Activated CD4-positive, alpha-beta T cell treated with anti-CD3 and anti-CD28 coated beads, Interleukin-2, Interleukin-6, amounts not matched to agents 100 ng/mL and 50 ng/mL, durations not matched to agents 16 hours and 8 hours (primary cell): ENCODE results near the gene LOC128125822.
"Not testable (repeated sequence)": the region's sequence is repeated elsewhere in the genome, so short reads cannot be mapped to it uniquely, and the experiment has no call there.

Source experiments
- DNase-seq: peaks from one replicate; pipeline ENCODE4 v3.0.0-alpha.2; 2020

The LOC128125822 gene

DNA sequence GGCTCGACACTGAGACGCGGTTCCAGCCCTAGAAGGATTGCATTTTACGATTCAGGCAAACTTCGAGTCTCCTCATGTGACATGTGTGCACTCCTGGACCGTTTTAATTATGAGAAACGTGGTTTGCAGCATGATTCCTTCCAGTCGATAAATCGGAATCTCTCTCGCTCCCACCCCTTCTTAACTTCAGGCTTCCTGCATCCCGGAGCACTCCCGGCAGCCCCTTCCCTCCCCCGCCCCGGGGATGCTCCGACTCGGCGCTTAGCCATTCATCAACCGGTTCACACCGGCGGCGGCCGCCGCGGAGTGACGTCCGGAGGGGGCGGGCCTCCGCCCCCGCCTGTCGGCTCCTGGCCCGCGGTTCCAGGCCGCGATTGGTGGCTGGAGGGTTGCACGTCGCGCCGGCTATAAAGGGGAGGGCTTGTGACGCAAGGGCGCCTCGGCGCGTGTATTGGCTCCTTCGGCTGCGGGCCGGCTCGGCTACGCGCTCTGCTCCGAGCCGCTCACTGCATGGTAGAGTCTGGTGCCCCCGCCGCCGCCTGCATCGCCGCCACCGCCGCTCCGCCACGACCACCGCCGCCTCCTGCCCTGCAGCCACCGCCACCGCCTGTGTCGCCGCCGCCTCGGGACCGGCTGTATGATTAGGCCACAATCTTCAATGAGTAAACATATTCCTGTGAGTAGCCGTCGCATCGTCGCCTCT is at the start of gene LOC128125822, which contains the start of gene PTP4A1:
Gene LOC128125822 (plus strand): TSS at position 437 of the 703 bp plus-strand sequence.
Gene PTP4A1 (plus strand): TSS at position 437 of the 703 bp plus-strand sequence. CDS start 4,401 bp downstream, outside the sequence.
- peak; percentile 98 for DNase-seq

DNA sequence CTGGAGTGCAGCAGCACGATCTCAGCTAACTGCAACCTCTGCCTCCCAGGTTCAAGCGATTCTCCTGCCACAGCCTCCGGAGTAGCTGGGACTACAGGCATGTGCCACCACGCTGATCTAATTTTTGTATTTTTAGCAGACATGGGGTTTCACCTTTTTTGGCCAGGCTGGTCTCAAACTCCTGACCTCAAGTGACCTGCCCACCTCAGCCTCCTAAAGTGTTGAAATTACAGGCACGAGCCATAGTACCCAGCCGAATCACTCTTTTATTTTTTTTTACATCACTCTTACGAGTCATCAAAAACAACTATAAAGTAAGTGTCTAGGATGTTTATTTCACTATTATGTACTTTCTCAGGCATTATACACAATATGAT is 49.4 kb upstream of the LOC128125822 start:
- DNase-seq, result not testable (repeated sequence)

DNA sequence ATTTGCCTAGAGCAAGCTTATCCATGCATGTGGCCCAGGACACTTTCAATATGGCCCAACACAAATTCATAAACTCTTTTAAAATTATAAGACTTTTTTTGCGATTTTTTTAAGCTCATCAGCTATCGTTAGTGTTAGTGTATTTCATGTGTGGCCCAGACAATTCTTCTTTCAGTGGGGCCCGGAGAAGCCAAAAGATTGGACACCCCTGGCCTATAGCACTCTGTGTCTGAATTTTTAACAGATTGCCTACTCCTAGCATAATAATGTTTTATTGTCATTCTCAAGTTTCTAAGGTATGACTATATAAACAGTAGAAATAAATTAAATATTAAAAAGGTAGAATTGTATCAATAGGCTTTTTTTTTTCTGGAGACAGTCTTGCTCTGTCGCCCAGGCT is 48.6 kb upstream of the LOC128125822 start:
- no peak for DNase-seq

DNA sequence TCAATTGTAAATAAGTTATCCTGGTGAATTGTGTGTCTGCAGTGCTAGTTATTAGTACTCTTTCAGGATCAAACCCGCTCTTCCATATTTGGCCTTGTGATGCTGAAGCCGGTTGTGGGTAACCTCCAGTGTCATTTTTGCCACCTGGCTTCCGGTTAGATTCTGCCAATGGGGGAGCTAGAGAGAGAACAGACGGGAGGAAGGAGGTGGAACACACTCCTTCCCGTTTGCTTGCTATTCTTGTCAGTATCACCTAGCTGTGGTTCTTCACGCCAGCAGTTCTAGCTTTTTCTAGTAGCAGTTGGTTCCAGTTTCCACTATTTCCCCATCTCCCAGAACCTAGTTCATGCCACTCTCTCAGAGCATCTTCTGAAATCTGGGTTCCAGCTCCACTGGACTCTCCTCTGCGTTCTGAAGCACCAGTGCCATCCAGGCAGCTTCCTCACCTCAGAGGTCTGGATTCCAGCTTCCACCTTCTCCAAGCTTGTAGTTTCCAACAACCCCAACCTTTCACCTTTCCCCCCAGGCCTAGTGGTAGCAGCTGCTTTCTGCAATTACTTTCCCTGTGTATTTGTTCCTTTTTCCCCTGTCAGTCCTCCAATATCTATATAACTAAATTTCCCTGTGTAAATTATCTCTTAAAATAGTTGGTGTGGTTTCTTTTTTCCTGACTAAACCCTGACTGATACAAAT is 46.9 kb upstream of the LOC128125822 start:
- peak; percentile 10 for DNase-seq

DNA sequence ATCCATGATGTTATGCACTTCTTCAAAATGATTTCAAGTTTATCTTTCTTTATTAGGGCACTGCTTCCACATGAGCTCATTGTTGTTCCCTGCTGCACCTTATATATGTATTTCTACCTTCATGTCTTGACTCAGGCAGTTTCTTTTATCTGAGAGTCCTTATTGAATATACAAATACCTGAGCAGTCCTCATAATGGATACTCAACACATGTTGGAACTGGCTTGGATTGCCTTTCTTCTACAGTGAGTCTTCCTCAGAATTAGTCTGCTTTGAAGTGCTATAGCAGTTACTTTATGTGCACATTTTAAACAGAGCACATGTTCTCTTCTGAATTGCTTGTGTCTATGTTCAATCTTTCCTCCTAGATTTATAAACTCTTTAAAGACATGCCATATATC is 45.3 kb upstream of the LOC128125822 start:
- DNase-seq, result no peak

DNA sequence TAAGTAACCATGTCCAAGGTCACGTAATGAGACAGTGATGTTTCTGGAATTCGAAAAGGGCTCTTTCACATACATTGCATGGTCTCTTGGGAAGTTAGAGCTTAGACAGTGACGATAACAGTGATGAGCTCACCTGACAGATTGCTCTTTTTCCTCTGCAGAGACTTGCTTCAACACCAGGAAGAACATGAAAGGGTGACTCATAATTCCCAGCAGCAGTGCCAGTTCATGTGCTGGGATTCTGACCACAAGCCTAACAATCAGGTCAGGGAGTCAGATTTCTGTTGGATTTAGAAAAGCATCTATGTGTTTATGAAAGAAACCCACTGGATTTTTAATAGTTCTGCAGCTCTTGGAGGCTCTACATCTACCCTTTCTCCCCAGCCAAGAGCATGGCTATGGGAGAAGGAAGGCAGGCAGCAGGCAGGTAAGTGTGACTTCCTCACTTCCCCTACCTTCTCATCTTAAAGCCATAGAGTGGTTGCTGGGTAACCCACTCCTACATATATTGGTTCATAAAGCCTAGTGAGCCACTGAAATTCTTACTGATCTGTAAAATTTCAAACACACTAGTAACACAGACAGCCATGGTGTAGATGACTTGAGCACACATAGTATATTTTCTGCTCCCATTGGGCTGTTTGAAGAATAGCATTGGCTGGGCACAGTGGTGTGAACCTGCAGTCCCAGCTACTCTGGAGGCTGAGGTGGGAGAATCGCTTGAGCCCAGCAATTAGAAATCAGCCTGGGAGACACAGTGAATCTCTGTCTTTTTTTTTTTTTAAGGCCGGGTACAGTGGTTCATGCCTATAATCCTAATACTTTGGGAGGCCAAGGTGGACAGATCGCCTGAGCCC is 44.4 kb upstream of the LOC128125822 start:
- no peak for DNase-seq

DNA sequence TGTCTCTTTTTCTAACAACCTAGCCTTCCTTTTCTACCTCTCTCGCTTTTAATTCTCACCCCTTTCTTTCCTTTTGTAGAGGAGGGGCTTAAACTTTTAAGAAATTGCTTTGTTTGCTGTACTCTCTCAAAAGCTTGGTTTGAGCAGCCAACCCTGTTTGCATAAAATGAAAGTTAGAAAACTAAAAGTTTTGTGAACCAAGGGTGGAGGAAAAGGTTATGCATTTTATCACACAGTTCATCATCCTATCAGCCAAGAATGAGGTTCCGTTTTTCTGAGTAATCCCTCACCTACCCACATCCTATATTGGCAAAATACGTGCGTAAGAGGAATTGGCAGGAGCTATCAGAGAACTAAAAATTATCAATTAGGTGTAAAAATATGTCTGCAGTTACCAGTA is 42.8 kb upstream of the LOC128125822 start:
- DNase-seq, result peak; percentile 49

DNA sequence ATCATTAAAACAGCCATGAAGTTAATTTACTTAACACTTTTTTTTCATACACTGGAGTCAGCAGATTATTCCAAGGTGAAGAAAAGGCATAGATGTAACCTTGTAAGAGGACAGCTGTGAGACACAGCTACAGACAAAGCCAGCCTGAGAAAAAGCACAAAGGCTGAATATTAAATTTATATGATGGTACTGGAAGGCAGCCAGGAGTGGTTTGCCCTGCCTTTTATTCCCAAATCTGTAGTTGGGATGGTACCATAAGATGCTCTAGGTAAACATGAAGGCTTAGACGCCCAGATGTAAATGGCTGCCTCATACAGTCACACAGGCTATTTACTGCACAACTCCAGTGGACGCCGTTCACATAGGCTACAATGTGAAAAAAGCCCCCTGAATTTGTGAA is 42.1 kb upstream of the LOC128125822 start:
- no peak for DNase-seq

DNA sequence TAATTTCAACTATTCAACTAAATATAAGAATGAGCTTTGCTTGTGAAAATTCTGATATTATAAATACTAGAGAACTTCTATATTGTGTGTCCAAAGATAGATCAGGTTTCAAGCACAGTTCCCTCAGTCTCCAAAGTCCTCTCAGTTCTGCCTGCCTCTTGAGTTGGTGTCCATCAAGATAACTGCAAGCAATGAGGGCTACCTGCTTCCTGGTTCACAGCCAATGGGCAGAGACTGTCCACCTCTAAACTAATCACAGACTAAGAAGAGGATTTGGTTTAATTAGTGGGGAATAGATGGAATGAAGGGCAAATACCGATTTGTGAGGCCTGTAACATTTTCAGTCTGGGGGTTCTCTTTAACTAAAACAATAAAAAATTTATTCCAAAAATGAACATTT is 41.3 kb upstream of the LOC128125822 start:
- no peak for DNase-seq

DNA sequence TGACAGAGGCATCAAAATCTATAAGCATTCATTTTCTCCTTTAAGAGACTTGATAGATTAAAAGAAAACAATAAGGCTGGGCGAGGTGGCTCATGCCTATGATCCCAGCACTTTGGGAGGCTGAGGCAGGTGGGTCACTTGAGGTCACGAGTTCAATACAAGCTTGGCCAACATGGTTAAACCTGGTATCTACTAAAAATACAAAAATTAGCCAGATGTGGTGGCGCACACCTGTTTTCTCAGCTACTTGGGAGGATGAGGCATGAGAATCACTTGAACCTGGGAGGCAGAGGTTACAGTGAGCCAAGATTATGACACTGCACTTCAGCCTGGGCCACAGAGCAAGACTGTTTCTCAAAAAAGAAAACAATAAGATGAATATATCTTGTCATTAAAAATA is 39.3 kb upstream of the LOC128125822 start:
- no peak for DNase-seq

DNA sequence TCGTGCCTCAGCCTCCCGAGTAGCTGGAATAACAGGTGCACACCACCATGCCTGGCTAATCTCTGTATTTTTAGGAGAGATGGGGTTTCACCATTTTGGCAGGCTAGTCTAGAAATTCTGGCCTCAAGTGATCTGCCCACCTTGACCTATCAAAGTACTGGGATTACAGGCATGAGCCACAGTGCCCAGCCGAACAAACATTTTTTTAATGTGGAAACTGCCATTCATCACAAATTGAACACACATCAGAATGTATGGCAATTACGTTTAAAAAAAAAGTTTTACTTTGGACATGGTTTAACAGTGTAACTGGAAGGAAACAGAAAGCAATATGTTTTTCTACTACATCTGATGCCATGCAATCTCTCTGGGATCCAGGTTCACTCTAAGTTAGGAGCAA is 38.3 kb upstream of the LOC128125822 start:
- no peak for DNase-seq

DNA sequence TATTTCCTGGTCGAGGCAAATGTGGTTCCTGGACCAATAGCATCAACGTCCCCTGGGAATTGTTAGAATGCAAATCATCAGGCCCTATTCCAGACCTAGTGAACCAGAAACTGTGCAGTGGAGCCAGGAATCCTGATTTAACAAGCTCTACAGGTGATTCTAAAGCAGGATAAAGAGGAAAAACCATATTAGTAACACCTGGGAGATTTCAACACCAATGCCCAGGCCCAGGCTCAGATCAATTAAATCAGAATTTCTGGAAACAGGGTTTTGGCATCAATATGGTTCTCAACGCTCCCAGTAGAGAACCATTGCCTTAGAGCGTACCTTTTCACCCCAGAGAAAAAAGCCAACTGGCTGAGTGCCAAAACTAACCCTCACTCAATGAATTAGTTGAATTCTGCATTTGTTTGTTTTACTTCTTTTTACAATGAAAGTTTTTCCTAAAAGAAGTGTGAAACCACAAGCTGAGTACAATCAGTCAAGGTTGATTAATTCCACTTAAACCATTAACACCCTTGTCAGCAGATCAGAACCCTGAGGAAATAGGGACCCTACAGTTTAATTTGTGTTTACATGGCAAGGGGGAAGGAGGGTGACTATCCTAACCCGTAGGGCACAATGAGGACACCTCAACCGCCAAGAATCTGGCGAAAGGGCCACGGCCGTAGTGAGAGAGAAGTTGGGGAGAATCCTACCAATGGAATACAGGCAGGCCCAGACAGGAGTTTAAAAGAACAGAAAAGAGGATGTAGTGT is 34.9 kb upstream of the LOC128125822 start:
- DNase-seq, result no peak

DNA sequence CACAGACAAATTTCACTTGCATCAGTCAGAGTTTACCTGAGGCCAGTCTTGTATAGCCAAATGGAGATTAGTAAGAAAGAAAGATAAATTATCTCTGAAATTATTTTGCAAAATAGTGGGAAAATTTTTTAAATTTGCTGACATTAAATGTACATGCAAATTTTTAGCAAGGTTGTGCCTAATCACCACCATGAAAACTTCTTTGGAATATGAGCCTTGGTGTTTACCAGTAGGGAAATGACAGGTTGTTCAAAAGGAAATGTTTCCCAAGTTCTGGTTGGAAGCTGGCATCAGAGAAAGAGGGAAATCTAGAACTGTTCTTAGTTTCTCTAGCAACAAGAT is 34.4 kb upstream of the LOC128125822 start:
- no peak for DNase-seq

DNA sequence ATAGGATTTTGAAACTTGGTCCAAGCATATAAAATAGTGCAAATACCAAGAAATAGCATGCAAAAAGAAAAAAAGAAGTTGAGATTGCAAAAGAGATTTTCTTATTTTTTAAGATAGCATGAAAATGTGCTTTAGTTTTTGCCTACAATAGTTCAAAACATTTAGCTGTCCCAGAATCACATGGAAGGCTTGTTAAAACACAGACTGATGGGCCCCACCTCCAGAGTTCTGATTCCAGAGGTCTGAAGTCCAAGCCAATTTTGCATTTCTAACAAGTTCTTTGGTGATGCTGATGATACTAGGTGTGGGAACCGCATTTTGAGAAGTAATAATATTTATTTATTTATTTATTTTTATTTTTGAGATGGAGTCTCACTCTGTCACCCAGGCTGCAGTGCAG is 33.7 kb upstream of the LOC128125822 start:
- no peak for DNase-seq

DNA sequence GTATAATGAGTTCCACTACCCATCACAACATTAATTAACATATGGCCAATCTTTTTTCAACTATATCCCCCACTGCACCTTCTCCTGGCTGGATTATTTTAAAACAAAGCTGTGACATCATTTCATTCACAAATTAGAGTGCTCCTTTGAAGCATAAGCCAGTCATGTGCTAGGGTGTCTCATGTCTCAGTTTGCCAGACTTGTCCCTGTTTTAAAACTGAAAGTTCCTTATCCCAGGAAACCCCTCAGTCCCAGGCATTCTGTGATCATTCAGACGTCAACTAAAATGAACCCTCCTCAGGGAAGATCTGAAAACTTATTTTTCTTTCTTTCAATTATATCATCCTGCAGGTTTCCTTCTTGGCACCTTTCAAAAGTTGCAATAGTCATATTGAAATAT is 29.3 kb upstream of the LOC128125822 start:
- no peak for DNase-seq

DNA sequence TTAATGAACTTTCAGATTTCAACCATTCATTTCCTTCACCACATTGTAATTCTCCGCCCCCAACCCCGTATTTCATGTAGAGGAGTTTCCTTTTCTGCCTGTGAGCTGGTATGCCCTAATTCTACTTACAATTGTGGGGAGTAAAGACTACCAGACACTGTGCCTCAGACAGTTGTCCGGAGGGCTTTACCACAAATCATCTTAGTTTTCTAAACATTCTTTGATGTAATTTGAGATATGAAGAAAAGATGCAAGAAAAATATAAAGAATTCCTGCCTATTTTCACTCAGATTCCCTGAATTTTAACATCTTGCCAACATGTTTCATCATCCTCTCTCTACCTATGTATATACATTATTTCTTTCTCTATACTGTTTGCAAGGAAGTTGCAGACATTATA is 28.3 kb upstream of the LOC128125822 start:
- DNase-seq, result no peak

DNA sequence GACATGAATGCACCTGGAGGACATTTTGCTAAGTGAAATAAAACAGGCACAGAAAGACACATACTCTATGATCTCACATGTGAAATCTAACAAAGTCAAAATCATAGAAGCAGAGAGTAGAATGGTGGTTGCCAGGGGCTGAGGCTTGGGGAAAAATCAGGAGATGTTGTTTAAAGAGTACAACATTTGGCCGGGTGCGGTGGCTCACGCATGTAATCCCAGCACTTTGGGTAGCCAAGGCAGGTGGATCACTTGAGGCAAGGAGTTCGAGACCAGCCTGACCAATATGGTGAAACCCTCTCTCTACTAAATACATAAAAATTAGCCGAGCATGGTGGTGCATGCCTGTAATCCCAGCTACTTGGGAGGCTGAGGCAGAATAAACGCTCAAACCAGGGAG is 26.0 kb upstream of the LOC128125822 start:
- no peak for DNase-seq

DNA sequence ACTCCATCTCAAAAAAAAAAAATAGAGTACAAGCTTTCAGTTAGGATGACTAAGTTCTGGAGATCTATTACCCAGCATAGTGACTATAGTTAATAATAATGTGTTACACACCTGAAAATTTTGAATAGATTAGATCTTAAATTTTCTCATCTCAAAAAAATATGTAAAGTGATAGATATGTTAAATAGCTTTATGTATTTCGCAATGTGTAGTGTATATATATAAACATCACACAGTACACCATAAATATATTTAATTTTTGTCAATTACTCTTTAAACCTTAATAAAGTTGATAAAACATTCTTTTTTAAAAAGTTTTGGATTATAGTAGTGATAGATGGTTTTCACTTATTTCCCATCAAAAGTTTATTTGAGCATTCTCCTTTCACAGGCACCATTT is 25.6 kb upstream of the LOC128125822 start:
- DNase-seq, result no peak

DNA sequence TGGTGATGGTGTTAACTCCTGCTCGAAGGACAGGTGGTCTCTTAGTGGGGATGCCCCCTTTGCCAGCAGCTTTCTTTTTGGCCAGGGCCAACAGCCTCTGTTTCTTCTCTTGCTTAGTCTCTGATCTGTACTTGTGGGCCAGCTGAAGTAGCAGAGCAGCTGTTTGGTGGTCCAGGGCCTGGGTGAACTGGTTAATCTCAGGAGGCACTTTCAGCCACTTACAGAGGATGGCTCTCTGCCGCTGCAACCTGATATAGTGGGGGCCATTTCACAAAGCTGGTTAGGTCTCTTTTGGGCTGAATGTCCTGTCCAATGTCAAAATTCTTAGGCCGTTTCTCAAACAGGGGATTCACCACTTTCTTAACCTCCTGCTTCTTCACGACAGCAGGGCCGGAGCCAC is 23.2 kb upstream of the LOC128125822 start:
- DNase-seq, result no peak

DNA sequence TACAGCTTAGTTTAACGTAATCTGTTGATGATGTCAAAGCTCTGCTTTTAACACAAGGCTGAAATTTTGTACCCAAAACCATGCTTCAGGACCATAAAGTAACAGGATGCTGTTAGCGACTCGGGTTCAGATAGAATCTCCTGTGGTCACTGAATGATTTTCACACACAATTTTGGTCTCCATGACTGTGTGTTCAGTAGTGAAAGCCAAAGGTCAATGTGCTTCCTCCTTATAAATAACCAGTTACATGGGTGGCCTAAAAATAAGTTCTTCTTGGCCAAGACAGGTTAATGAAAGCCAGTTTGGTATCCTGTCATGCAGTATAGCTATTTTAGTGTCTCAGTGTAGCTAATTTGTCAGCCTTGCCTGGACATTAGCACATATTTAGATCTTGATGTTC is 19.1 kb upstream of the LOC128125822 start:
- DNase-seq, result no peak

DNA sequence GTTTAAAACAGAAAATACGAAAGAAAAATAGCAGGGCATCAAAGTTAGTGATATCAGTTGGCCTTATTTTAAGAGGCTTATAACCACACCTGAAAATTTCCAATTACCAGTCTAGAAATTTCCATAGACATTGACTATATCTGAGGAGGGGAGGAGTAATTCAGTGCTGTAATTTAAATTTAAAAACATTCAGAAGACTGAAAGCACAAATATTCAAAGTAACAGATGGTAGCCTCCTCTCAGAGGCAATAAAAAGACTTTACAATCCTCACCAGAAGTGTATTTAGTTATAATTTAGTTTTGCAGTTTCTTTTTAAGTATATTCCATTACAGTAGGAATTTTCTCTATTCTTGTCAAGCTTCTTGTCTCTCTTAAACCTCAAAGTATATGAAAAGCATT is 18.4 kb upstream of the LOC128125822 start:
- DNase-seq, result no peak

DNA sequence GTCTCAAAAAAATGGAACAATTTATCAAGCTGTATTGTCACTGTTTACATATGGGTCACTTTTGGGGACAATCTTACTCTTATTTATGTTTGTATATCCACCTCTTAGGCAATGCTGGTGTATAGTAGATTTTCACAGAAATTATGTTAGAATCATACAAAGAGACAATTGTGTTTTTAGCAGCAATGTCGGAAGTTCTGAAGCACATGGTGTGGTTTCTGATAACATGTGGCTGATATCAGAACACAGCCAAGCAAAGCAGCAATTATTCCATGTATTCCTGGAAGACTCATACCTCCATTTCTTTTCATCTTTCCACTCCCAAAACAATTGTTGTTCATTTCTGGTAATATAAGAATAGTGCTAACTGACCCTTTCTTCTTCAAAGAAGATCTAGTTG is 17.5 kb upstream of the LOC128125822 start:
- DNase-seq, result no peak

DNA sequence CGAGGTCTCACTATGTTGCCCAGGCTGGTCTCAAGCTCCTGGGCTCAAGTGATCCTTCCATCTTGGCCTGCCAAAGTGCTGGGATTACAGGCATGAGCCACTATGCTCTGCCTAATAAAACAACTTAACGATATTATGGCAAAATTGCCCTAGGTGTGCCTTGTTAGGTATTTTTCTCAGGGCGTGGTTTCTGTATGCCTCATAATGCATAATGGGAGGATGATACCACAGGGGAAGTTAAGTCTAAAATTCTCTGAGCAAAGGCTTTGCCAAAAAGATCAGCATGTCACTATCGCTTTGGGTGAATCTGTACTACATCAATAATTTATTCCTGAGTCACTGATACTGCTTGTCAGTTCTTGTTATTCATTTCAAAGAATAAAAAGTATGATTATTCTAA is 15.9 kb upstream of the LOC128125822 start:
- DNase-seq, result no peak
